Stimulated activated CD8-positive, alpha-beta memory T cell treated with anti-CD3 and anti-CD28 coated beads, Interleukin-2, amount 100 ng/mL, for 1 hour (primary cell): ENCODE data around the gene STUB1.
"Not testable (repeated sequence)": the region's sequence is repeated elsewhere in the genome, so short reads cannot be mapped to it uniquely, and the experiment has no call there.

Source experiments
- DNase-seq, 2 donors: peaks; one replicate each; pipeline ENCODE4 v3.0.0-alpha.2; 2020; ENCODE audit warnings: low read depth in 2 of 2

STUB1 gene

DNA sequence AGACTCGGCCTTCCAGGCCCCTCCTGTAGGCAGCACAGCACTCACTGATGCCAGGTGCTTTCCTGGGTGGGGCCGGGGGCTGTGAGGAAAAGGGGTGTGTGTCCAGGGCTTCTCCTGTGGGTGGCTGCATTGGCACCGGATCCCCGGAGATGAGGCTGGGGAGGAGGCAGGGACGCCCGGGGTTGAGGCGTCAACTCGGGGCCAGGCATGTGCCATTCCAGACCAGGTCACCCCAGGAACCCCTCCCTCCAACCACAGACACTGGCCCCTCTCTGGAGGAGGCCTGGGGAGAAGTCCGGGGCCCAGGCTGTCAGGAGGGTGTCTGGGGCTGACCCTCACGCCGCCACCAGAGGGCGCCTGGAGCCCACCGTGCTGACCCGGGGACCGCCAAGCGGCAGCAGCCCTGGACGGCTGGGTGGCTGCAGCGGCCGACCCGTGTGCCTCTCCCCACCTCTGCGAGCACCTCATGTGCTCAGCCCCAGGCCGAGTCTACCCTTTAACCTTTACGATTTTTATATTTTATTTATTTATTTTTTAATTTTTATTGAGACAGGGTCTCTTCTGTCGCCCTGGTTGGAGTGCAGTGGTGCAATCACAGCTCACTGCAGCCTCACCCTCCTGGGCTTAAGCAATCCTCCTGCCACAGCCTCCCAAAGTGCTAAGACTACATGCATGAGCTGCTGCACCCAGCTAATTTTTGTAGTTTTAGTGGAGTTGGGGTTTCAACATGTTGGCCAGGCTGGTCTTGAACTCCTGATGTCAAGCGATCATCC is 31.5 kb downstream of the STUB1 start:
- peak; percentile 60 to 67 for DNase-seq

DNA sequence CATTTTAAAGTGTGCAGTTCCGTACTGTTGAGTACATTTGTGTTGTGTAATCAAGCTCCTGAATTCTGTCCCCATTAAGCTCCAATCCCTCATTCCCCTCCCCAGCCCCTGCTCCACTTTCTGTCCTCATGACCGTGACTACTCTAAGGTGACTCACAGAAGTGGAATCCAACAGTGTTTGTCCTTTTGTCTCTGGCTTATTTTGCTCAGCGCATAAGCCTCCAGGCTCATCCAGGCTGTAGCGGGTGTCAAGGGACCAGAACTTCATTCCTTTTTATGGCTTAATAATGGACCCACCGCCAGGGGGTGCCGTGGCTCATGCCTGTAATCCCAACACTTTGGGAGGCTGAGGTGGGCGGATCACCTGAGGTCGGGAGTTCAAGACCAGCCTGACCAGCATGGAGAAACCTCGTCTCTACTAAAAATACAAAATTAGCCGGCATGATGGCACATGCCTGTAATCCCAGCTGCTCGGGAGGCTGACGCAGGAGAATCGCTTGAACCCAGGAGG is 32.6 kb downstream of the STUB1 start:
- not testable (repeated sequence) for DNase-seq

DNA sequence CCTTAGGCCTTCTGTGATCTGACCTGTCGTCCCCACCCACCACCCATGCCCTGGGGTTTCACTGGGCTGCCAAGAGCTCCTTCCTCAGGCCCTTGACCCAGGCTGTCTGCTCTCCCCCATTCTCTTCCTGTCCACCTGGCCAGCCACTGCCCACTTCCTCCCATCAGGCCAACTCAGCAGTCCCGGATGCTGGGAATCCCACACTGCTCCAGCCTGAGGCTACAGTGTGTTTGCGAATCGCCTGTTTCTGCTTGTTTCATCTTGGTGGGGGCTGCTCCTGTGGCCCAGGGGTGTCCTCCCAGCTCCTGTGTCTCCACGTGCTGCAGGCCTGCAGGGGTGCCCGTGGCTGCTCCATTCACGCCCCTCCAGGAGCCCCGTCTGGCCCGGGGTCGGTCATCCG is 33.9 kb downstream of the STUB1 start:
- DNase-seq = no peak

DNA sequence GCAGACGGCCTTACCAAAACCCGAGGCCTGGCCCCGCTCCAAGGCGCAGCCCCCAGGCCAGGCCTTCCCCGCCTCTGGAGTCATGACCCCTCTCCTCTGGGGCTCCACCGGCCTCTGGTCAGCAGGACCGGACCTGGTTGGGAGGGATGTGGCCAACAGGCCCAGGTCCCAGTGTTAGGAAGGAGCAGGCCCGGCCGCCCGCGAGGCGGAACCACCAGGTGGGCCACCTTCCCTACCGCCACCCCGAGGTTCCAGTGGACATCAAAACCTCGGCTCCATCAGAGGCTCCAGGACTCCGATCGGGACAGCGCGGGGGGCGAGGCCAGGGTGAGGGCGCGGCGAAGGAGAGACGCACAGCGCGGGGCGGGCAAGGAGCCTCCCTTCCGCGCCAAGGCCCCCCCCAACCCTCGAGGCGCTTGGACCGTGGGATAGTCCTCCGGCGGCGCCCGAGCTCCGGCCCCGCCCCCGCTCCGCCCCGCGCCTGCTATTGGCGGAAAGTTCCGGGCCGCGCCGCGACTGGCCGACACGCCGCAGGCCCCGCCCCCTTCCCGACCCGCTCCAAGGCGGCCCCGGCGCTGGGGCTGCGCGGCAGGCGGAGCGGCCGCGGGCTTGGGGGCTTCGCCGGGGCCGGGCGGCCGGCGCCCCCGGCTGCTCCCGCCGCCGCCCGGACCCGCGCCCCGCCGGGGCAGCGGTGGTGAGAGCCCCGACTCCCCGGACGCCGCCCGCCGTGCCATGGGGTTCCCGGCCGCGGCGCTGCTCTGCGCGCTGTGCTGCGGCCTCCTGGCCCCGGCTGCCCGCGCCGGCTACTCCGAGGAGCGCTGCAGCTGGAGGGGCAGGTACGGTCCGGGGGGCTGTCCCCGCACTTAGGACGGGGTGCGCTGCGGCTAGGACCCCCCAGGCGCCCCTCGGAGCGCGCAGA is 34.6 kb downstream of the STUB1 start, which contains the start of gene METRN:
TSS of gene METRN (plus strand) at position 561 of the 919 bp plus-strand sequence. CDS start at position 733, 172 bp downstream.
- DNase-seq = peak; percentile 79 to 81

DNA sequence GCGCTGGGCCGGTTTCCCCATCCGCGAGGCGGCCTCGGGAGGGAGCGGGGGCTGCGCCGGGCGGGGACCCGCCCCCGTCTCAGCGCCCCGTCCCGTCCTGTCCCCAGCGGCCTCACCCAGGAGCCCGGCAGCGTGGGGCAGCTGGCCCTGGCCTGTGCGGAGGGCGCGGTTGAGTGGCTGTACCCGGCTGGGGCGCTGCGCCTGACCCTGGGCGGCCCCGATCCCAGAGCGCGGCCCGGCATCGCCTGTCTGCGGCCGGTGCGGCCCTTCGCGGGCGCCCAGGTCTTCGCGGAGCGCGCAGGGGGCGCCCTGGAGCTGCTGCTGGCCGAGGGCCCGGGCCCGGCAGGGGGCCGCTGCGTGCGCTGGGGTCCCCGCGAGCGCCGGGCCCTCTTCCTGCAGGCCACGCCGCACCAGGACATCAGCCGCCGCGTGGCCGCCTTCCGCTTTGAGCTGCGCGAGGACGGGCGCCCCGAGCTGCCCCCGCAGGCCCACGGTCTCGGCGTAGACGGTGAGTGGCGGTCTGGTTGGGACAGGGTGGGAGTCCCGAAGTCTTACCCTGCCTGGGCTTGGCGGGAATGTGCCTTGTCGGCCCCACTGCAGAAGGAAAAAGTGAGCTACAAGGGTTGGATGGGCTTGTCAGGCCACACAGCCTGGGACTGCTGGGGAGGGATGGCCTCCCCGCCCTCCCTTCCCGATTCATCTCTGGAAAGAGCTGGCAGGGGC is 35.4 kb downstream of the STUB1 start:
- no peak for DNase-seq

DNA sequence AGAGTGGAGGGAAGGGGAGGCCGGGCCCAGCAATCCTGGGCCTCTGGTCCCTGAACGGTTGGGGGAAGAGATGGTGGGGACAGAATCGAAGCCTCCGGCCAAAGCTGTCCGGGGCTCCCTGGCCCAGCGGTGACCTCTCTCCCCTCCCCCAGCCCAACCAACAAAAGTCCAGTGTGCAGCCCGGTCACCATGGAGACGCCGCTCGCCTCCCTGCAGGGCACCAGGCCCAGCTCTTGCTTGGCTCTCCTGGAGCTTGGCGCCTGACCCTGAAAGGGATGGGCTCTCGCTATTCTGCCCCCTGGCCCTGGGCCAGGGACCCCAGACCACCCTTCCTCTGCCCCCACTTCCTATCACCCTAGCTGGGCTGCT is 36.0 kb downstream of the STUB1 start:
- no peak for DNase-seq

DNA sequence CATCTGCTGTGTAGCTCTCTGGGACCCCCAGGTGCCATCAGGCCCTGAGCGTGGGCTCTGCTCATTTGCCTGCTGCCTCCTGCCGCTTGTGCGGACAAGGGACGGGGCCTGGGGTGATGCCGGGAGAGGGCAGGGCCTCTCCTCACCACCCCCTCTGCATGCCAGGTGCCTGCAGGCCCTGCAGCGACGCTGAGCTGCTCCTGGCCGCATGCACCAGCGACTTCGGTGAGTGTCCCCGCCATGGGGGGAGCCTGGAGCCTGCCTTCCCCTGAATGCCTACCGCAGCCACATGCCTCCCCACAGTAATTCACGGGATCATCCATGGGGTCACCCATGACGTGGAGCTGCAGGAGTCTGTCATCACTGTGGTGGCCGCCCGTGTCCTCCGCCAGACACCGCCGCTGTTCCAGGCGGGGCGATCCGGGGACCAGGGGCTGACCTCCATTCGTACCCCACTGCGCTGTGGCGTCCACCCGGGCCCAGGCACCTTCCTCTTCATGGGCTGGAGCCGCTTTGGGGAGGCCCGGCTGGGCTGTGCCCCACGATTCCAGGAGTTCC is 36.6 kb downstream of the STUB1 start:
- DNase-seq = no peak

DNA sequence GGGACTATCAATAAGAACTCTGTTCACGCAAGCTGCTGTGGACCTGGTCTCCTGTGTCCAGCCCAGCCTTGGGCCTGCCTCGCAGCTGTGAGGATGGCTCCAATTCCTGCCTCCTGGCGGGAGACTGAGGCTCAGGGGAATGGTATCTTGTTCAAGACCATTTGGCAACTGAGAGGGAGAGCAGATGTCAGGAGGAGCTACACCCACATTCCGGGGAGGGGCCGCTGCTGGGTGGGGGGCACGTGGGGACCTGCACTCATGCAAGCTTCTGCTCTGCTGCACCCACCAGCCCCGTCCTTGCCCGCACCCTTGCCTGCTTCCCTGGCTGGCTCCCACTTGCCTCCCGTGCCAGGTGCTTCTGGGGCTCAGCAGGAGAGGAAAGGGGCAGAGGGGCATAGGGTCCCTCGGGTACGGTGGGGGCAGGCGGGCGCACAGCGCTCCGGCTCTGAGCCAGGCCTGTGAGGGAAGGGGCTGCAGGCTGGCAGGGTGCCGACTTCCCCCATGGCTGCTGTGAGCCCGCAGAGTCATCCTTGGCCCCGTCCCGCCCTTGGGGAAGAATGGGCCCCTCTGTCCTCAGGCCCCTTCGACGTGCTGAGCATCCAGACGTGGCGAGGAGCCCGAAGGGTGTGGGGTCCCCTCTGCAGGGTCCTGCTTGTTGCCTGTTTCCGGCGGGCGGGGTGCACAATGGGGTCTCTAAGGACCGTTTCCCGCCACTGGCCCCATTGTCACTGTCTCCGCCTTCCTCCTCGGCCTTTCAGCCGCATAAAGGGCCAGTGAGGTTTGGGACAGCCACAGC is 37.4 kb downstream of the STUB1 start:
- DNase-seq = no peak

DNA sequence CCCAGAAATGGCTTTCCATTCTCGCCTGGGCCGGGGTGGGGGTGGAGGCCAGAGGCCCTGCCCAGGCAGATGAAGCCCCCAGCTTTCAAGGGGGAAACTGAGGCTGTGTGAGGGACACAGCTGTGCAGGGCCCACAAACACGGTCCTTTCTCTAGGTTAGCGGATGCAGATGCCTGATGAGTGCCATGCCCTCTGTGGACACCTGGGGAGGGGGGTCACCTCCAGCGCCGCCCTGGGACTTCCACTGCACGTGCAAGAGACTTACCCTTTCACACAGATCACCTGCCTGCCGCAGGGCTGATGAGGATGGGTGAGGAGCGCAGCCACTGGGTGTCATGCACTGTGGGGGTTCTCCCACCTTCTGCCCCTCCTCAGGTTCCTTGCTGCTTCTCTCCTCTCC is 38.2 kb downstream of the STUB1 start:
- no peak for DNase-seq

DNA sequence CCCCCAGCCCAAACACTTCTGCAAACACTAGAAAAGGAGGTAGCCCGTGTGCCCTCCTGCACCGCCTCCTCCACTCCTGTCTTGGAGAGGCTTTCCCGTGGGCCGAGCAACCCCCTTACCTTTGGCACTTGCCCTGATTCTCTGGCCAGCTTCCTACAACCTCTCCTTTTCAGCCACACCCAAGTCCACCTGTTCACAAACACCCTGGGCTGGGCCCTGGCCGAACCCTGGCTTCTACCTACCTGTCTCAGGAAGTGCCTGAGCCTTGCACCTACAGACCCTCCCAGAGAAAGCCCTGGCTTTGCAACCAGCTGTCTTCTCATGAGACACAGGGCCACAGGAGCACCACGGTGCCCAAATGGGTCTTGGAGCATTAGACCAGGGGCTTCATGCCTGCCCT is 38.7 kb downstream of the STUB1 start:
- DNase-seq = no peak

DNA sequence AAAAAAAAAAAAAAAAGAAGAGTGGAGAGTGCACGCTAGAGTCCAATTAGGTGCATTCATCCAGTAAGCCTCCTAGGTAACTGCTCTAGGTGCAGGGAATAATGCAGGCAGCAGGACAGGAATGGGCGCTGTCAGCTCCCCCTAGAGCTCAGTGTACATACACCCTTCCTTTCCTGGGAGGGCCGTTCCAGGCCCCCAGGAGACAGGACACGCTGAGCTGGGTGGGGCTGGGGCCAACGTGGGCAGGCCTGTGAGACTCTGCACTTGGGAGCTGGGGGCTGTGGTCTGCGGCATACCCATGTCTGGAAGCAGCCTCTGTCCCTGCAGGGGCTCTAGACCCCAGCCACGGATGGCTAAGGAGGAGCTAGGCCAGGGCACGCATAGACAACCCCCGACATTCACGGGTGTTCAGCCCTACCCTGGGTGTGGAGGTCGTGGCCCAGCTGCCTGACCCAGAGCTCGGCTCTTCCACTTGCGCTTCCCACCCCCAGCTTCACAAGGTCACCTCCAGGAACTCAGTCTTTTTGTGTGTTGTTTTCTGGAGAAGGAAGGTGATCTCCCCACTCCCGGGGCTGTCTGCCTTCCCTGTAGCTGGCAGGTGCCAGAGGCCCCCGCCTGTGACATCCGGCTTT is 39.7 kb downstream of the STUB1 start:
- no peak for DNase-seq

DNA sequence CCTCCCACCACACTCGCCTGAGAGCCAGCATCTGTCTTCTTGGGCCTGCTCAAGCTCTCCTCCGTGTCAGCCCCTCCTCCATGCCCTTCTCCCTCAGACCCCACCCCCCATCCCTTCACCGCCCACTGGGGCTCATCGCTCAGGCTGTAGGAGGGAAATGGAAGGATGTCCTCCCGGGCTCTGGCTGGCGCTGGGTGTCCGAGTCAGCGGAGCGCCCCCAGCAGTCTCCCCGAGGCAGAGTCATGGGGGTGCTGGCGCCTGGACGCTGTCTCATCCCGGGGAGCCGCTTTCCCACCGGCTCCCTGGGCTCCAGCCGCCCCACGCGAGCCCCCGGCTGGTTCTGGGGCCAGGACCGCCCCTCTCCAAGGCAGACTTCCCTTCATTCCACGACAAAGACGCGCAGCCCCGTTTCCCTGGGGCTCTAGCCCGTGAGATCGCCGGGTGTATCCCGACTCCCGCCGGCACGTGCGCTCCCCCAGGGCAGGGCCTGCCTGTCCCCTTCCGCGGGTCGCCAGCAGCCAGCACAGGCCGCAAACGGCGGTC is 40.3 kb downstream of the STUB1 start:
- DNase-seq = no peak

DNA sequence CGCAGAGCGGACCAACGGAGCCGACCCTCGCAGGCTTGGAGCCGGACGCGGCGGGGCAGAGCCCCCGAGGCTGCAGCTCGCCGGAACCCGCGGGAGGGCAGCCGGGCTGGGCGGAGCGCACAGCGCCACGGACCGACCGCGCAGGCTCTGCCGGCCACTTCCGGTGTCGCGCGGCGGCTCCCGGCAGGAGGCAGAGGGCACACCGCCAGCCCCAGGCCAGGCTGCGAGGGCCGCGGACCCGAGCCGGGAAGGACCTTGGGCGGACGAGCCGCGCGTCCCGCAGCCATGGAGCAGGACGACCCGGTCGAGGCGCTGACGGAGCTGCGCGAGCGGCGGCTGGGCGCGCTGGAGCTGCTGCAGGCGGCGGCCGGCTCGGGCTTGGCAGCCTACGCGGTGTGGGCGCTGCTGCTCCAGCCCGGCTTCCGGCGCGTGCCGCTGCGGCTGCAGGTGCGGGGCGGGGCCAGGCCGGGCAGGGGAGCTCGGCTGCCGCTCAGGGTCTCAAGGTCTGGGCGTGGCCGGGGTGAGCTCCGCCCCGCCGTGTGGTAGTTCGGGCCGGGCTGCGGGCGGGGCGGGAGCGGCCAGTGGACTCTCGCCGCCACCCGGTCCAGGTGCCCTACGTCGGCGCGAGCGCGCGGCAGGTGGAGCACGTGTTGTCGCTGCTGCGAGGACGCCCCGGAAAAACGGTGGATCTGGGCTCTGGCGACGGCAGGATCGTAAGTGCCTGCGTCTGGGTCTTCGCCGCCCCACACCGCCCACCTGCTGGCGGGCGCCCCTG is 41.0 kb downstream of the STUB1 start, which contains the start of gene ANTKMT:
TSS of gene ANTKMT (plus strand) at position 157 of the 775 bp plus-strand sequence. CDS start at position 286, 129 bp downstream.
- peak in 1 of 2 donors; percentile 53 for DNase-seq

DNA sequence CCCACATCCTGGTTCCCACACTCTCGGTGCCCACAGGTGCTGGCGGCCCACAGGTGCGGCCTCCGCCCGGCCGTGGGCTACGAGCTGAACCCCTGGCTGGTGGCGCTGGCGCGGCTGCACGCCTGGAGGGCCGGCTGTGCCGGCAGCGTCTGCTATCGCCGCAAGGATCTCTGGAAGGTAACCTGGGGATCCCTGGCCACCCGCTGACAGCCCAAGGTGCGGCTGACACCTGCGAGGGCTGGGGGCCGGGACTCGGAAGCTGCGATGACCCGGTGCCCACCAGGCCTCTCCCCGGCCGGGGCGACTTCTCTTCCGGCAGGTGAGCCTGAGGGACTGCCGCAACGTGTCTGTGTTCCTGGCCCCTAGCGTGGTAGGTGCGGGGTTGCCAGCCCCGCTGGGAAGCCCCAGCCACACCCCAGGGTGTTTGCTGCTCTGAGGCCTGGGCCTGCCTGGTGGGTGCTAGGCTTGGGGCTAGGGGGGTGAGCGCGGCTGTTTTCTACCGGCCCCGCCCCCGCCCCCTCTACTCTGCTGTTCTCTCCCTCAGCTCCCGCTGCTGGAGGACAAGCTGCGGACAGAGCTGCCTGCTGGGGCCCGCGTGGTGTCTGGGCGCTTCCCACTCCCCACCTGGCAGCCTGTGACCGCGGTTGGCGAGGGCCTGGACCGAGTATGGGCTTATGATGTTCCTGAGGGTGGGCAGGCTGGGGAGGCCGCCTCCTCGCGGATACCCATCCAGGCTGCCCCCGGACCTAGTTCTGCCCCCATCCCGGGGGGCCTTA is 41.7 kb downstream of the STUB1 start:
- no peak for DNase-seq

DNA sequence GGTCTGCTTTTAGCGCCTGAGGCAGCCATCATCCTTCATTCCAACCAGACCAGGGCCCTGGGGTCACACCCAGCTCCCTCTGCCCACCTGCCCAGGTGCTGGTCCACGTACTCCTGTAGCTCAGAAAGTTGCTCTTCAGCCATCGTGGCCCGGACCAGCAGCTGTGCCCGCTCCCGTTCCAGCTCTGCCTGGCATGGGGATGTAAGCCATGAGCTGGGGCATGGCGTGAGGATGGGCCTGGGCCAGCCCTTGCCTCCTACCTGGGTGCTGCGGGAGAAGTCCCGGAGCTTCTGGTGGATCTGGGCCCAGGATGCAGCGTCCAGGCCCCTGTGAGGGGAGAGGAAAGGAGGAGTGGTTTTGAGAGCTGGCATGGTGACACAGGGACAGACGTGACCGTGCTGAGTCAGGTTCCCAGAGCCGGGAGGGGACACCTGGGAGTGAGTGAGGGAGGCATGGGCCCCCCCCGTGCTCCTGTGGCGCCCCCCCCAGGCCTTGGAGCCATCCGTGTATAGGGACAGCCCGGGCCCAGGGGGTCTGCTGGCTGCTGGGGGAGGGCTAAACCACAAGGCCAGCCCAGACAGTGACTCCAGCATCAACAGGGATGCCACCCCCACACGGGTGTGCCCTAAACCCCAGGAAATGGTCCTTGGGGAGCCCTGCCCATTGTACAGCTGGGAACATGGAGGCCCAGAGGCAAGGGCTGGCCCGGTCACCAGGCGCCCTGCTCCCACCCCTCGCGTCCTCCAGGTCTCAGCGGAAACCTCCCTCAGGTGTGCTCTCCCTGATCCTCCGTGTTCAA is 42.8 kb downstream of the STUB1 start:
- DNase-seq = no peak

DNA sequence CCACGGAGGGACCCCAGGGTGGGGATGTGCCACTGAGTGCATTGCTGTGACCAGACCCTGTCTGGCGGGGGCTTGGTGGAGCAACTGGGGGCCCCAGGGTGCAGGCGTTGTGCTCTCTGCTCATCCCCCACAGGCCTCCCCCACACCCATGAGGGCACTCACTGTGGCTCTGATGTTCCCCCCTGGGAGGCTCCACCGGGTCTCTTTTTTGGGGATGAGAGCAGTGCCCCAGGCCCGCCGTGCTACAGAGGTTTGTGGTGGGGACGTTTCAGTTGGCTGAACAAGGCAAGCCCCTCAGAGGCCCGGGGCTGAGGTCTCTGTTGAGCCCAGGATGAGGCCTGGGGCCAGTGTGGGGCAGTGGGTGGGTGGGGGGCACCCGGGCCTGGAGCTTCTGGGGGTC is 43.5 kb downstream of the STUB1 start:
- DNase-seq = no peak
